ENCODE data around the gene MPHOSPH9. TPM values are rescaled to one million over a fixed set of nuclear protein-coding genes. Genes with fewer than 3 reads are reported as not detected.

MPHOSPH9 gene
- total RNA-seq, 1 experiment from 2014 or later: 60.5 TPM

GRCh38 chr12:123233505-123234308, 766 bp upstream of the MPHOSPH9 start:
- no CpG with 5 or more reads among the region's 42 CpGs for WGBS (ENCODE audit: extremely low coverage, insufficient read length, low lambda C conversion rate)
- TF ChIP-seq, protein P1, sequence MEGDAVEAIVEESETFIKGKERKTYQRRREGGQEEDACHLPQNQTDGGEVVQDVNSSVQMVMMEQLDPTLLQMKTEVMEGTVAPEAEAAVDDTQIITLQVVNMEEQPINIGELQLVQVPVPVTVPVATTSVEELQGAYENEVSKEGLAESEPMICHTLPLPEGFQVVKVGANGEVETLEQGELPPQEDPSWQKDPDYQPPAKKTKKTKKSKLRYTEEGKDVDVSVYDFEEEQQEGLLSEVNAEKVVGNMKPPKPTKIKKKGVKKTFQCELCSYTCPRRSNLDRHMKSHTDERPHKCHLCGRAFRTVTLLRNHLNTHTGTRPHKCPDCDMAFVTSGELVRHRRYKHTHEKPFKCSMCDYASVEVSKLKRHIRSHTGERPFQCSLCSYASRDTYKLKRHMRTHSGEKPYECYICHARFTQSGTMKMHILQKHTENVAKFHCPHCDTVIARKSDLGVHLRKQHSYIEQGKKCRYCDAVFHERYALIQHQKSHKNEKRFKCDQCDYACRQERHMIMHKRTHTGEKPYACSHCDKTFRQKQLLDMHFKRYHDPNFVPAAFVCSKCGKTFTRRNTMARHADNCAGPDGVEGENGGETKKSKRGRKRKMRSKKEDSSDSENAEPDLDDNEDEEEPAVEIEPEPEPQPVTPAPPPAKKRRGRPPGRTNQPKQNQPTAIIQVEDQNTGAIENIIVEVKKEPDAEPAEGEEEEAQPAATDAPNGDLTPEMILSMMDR (conservative IDR thresholded peaks at IDR 0.05): no peak
- no peak overlapping the region for H2AFZ ChIP-seq (ENCODE audit: low read length)
- H3K4me2 ChIP-seq (ENCODE audit: insufficient read depth, insufficient read length, low read length): peak overlapping the region; percentile 77
- no peak overlapping the region for H3K18ac ChIP-seq (ENCODE audit: insufficient read length, low read depth, low read length)
- no peaks in the 10 kb centered on the region for H3K9me3 ChIP-seq (ENCODE audit: control insufficient read depth, low read depth, low read length)
- H3K79me2 ChIP-seq (ENCODE audit: insufficient read depth, low read length): peaks cover 2% of the 10 kb centered on the region; the same call in 1 of the 2 replicates
- Mint-ChIP-seq H3K27me3 (ENCODE audit: low read depth) (no peaks in the 10 kb centered on the region), H3K4me1 (peaks cover 16 to 23% of the 10 kb centered on the region in 2 experiments), H3K9me3 (no peaks in the 10 kb centered on the region; a peak in 1 of 5 replicates), H3K27ac (peak overlapping the region; percentile 76 to 97 (median 95); a peak in 6 of 7 replicates), H3K36me3 (ENCODE audit: insufficient read depth in 1 of 3, low read depth in 3 of 3) (peaks cover 5 to 31% (median 20%) of the 10 kb centered on the region in 3 experiments; a peak in 6 of 7 replicates), H3K4me3 (peak overlapping the region; percentile 96 to 99)
- no peak overlapping the region for H3K56ac ChIP-seq (ENCODE audit: insufficient read length, low read depth, low read length)
- H3K23ac ChIP-seq (ENCODE audit: insufficient read length, low read depth, low read length): no peak overlapping the region
- no peaks in the 10 kb centered on the region for H3K27me3 ChIP-seq (ENCODE audit: insufficient read depth, low read length)
- peak overlapping the region; percentile 52; the same call in 1 of the 2 replicates for H3K14ac ChIP-seq (ENCODE audit: insufficient read depth, low read length)
- no peak overlapping the region for H2BK20ac ChIP-seq (ENCODE audit: low read depth, low read length, poor library complexity, severe bottlenecking)
- no peak overlapping the region for H3T11ph ChIP-seq (ENCODE audit: low read length)
- H3K9ac ChIP-seq (ENCODE audit: extremely low read depth, insufficient read length, low read length): peak overlapping the region; percentile 80
- no peak overlapping the region for H3K4ac ChIP-seq (ENCODE audit: low read depth, low read length)
- no peak for DNase-seq
- peaks cover 11% of the 10 kb centered on the region for H3K23me2 ChIP-seq (ENCODE audit: insufficient read length, low read depth, low read length, poor library complexity, severe bottlenecking)
- H3K27ac ChIP-seq (ENCODE audit: insufficient read length, low read depth, low read length): no peak overlapping the region
- peaks cover 3% of the 10 kb centered on the region for H3K79me1 ChIP-seq (ENCODE audit: insufficient read depth, low read depth, low read length, poor library complexity, severe bottlenecking)
- H2AK5ac ChIP-seq (ENCODE audit: insufficient read length, low read length): no peak overlapping the region
- H4K5ac ChIP-seq (ENCODE audit: insufficient read length, low read depth, low read length): no peak overlapping the region
- H4K20me1 ChIP-seq (ENCODE audit: control insufficient read depth, insufficient read depth, insufficient read length): no peaks in the 10 kb centered on the region
- no peak overlapping the region for H2BK5ac ChIP-seq (ENCODE audit: insufficient read length, low read length)
- H3K4me1 ChIP-seq (ENCODE audit: insufficient read depth, low read length): no peaks in the 10 kb centered on the region; the same call in 1 of the 2 replicates
- H2BK15ac ChIP-seq (ENCODE audit: low read depth, low read length): no peak overlapping the region
- no peak overlapping the region for H4K8ac ChIP-seq (replicated peaks; ENCODE audit: insufficient read length, low read depth, low read length)
- H4K91ac ChIP-seq (ENCODE audit: insufficient read length, low read depth, low read length): no peak overlapping the region
- no peak overlapping the region for H2BK12ac ChIP-seq (ENCODE audit: insufficient read length, low read depth, low read length)
- no peak overlapping the region for H2BK120ac ChIP-seq (ENCODE audit: low read depth, low read length, poor library complexity, severe bottlenecking)
